ENCODE results near the gene OST4.

GRCh38 chr2:27073782-27074181 is 2.3 kb upstream of the OST4 start:
- TF ChIP-seq CTCF (IDR thresholded peaks at IDR 0.05; ENCODE audit: low read depth, low read length, poor library complexity, severe bottlenecking) (no peak), EZH2phosphoT487 (IDR thresholded peaks at IDR 0.05; ENCODE audit: borderline replicate concordance, low read length) (no peak)

All from DOHH2 (cell line).